Endodermal cell (in vitro differentiated cells): Measurements from ENCODE around the gene KAZALD1. TPM values are rescaled to one million over a fixed set of nuclear protein-coding genes. Genes with fewer than 3 reads are reported as not detected.
A peak's percentile ranks its signal among the peaks of the same experiment; 100 is the strongest.

ENCODE experiments used
- DNase-seq: peaks from one replicate; pipeline ENCODE4 v3.0.0-alpha.2; 2017
- H3K27ac ChIP-seq: 2 replicates; pipeline ENCODE4 v1.5.1; 2013; ENCODE audit warnings: mild to moderate bottlenecking, low read depth, low read length, moderate library complexity
- H3K27me3 ChIP-seq: 2 replicates; pipeline ENCODE4 v1.6.1; 2013; ENCODE audit warnings: mild to moderate bottlenecking, low read length, moderate library complexity; ENCODE audit not compliant: insufficient read depth, control insufficient read depth, poor library complexity, severe bottlenecking
- H3K36me3 ChIP-seq: 2 replicates; pipeline ENCODE4 v1.7.0; 2013; ENCODE audit warnings: mild to moderate bottlenecking, low read length, moderate library complexity; ENCODE audit not compliant: control insufficient read depth, insufficient read depth
- H3K4me1 ChIP-seq: one replicate; pipeline ENCODE4 v1.7.0; 2013; ENCODE audit warnings: low read length; ENCODE audit not compliant: control insufficient read depth, insufficient read depth
- H3K4me3 ChIP-seq: 2 replicates; pipeline ENCODE4 v1.5.1; 2013; ENCODE audit warnings: mild to moderate bottlenecking, low read length, moderate library complexity
- H3K9ac ChIP-seq: 2 replicates; pipeline ENCODE4 v1.6.1; 2013; ENCODE audit warnings: mild to moderate bottlenecking, low read length, moderate library complexity; ENCODE audit not compliant: poor library complexity, severe bottlenecking; ENCODE audit errors: extremely low read depth
- H3K9me3 ChIP-seq: 2 replicates; pipeline ENCODE4 v1.6.1; 2013; ENCODE audit warnings: mild to moderate bottlenecking, low read length, moderate library complexity; ENCODE audit not compliant: control insufficient read depth
- H3K27ac Mint-ChIP-seq: 2 replicates; pipeline ENCODE4 v1.8.0; 2020; ENCODE audit warnings: mixed read lengths
- H3K27me3 Mint-ChIP-seq: 2 replicates; pipeline ENCODE4 v1.8.0; 2021; ENCODE audit warnings: mild to moderate bottlenecking, mixed read lengths; ENCODE audit not compliant: insufficient read depth
- H3K36me3 Mint-ChIP-seq: 2 replicates; pipeline ENCODE4 v1.8.0; 2020; ENCODE audit warnings: low read depth, mixed read lengths
- H3K4me1 Mint-ChIP-seq: 2 replicates; pipeline ENCODE4 v1.8.0; 2020; ENCODE audit warnings: mixed read lengths
- H3K4me3 Mint-ChIP-seq: 2 replicates; pipeline ENCODE4 v1.8.0; 2020; ENCODE audit warnings: mild to moderate bottlenecking, moderate library complexity, mixed read lengths
- H3K9me3 Mint-ChIP-seq: 2 replicates; pipeline ENCODE4 v1.8.0; 2020; ENCODE audit warnings: mild to moderate bottlenecking, mixed read lengths
- CTCF ChIP-seq: fragments of 200-600 bp; sonication (generic); conservative IDR thresholded peaks from 2 replicates; pipeline ENCODE4 v1.5.0; 2021; ENCODE audit warnings: antibody characterized with exemption, mild to moderate bottlenecking
- WGBS, 2 experiments: methylation state at CpG; one replicate each; pipeline versions ENCODE4 v1.1.5 to v1.1.7; 2013; ENCODE audit warnings: missing lambda C conversion rate in 2 of 2, mixed read lengths in 1 of 2; ENCODE audit not compliant: insufficient coverage in 1 of 2, insufficient read length in 1 of 2; 5-methylcytosine and 5-hydroxymethylcytosine counted together
- total RNA-seq, 2 donors: library from RNA; stranded (reverse); fragmentation: NEBNext Ultra II Directional in 1 of 2; extraction: Animal tissue kit (Norgen Biotek cat#: 25700) in 1 of 2; gene quantifications; 2 replicates in 1 of 2; 3 replicates in 1 of 2; pipeline ENCODE4 v1.2.1, GENCODE V29; 2021

The KAZALD1 gene
- total RNA-seq, 2 donors from 2014 or later: 5.2 to 10.0 TPM

GRCh38 chr10:101071885-101072433 is 10.2 kb downstream of the KAZALD1 start:
- Mint-ChIP-seq H3K36me3 (no peaks in the 10 kb centered on the region), H3K27ac (no peak overlapping the region), H3K4me3 (no peak overlapping the region), H3K4me1 (peaks cover 6% of the 10 kb centered on the region), H3K9me3 (no peaks in the 10 kb centered on the region), H3K27me3 (peaks cover 49% of the 10 kb centered on the region)
- no peak for DNase-seq
- Histone ChIP-seq H3K4me3 (no peak overlapping the region), H3K27me3 (peaks cover 44% of the 10 kb centered on the region), H3K36me3 (no peaks in the 10 kb centered on the region), H3K9ac (no peak overlapping the region), H3K27ac (no peak overlapping the region), H3K4me1 (no peaks in the 10 kb centered on the region), H3K9me3 (no peaks in the 10 kb centered on the region)
- 71 to 78% methylated on average over 5 to 7 of the region's 7 CpGs for WGBS, 2 experiments
- no peak for TF ChIP-seq CTCF

- Histone ChIP-seq H3K4me1 (no peaks in the 10 kb centered on the region), H3K36me3 (no peaks in the 10 kb centered on the region), H3K4me3 (no peak overlapping the region), H3K9ac (no peak overlapping the region), H3K27ac (no peak overlapping the region), H3K27me3 (peaks cover 38% of the 10 kb centered on the region), H3K9me3 (no peaks in the 10 kb centered on the region)
- H3K9me3 Mint-ChIP-seq: no peaks in the 10 kb centered on the region
- no peak for DNase-seq
- TF ChIP-seq CTCF: no peak
- H3K27me3 Mint-ChIP-seq: peaks cover 40% of the 10 kb centered on the region
- H3K27ac Mint-ChIP-seq: no peak overlapping the region
- H3K4me3 Mint-ChIP-seq: no peak overlapping the region
- H3K36me3 Mint-ChIP-seq: no peaks in the 10 kb centered on the region
- H3K4me1 Mint-ChIP-seq: peaks cover 6% of the 10 kb centered on the region
- 74 to 83% methylated on average over 4 to 9 of the region's 9 CpGs for WGBS, 2 experiments
Observed at GRCh38 chr10:101072923-101073322, 11.1 kb downstream of the KAZALD1 start.

GRCh38 chr10:101073631-101074030 is 11.8 kb downstream of the KAZALD1 start:
- no peak overlapping the region for H3K9ac ChIP-seq
- H3K4me3 ChIP-seq: no peak overlapping the region
- peaks cover 6% of the 10 kb centered on the region for H3K4me1 Mint-ChIP-seq
- H3K27me3 ChIP-seq: peaks cover 46% of the 10 kb centered on the region
- no peak overlapping the region for H3K27ac ChIP-seq
- H3K27ac Mint-ChIP-seq: no peak overlapping the region
- no peaks in the 10 kb centered on the region for H3K4me1 ChIP-seq
- peak; percentile 39 for TF ChIP-seq CTCF
- no peak overlapping the region for H3K4me3 Mint-ChIP-seq
- H3K9me3 Mint-ChIP-seq: no peaks in the 10 kb centered on the region
- H3K36me3 Mint-ChIP-seq: no peaks in the 10 kb centered on the region
- DNase-seq: peak; percentile 67
- H3K36me3 ChIP-seq: no peaks in the 10 kb centered on the region
- H3K27me3 Mint-ChIP-seq: peaks cover 45% of the 10 kb centered on the region
- WGBS, 2 experiments: 37% methylated on average over 10 of the region's 13 CpGs; no CpG with 5 or more reads in 1 of the 2 experiments
- no peaks in the 10 kb centered on the region for H3K9me3 ChIP-seq
